Measurements from ENCODE around the gene FGD5. TPM values are rescaled to one million over a fixed set of nuclear protein-coding genes. Genes with fewer than 3 reads are reported as not detected.

The FGD5 gene
- total and polyA plus RNA-seq, 2 experiments from 2014 or later, result 7.4 to 12.2 TPM

GRCh38 chr3:14948609-14949038 lies 129.9 kb downstream of the FGD5 start:
- peaks cover 87% of the 10 kb centered on the region for H3K79me2 ChIP-seq (replicated peaks; ENCODE audit: insufficient read depth)
- H3K27ac ChIP-seq (ENCODE audit: low read depth), result peak overlapping the region; percentile 97
- H3K4me3 Mint-ChIP-seq, result peak overlapping the region; percentile 88

GRCh38 chr3:14949126-14949525 lies 130.4 kb downstream of the FGD5 start:
- Histone ChIP-seq H2AFZ (peak overlapping the region; percentile 84; the same call in 1 of the 2 replicates), H3K27me3 (ENCODE audit: insufficient read depth) (no peaks in the 10 kb centered on the region), H3K4me1 (ENCODE audit: insufficient read depth) (peaks cover 27% of the 10 kb centered on the region), H3F3A (replicated peaks; ENCODE audit: low read depth) (no peaks in the 10 kb centered on the region), H3K4me3 (peak overlapping the region; percentile 83), H3K79me2 (replicated peaks; ENCODE audit: insufficient read depth) (peaks cover 87% of the 10 kb centered on the region), H4K20me1 (replicated peaks; ENCODE audit: insufficient read depth) (peaks cover 44% of the 10 kb centered on the region), H3K4me2 (peak overlapping the region; percentile 95), H3K9me2 (ENCODE audit: insufficient read depth) (no peaks in the 10 kb centered on the region), H3K36me3 (ENCODE audit: insufficient read depth) (peaks cover 16% of the 10 kb centered on the region; the same call in 1 of the 2 replicates), H3K27ac (ENCODE audit: low read depth) (peak overlapping the region; percentile 97)
- peaks cover 30% of the 10 kb centered on the region for H3K4me1 Mint-ChIP-seq
- H3K27me3 Mint-ChIP-seq (ENCODE audit: insufficient read depth, low read depth, poor library complexity), result peaks cover 3% of the 10 kb centered on the region
- ATAC-seq (no peak), DNase-seq (ENCODE audit: low spot score) (peak; percentile 46)
- H3K27ac Mint-ChIP-seq, result peak overlapping the region; percentile 96
- no peaks in the 10 kb centered on the region for H3K9me3 Mint-ChIP-seq
- peak overlapping the region; percentile 88 for H3K4me3 Mint-ChIP-seq
- H3K36me3 Mint-ChIP-seq (ENCODE audit: low read depth), result peaks cover 31% of the 10 kb centered on the region
- no peak for TF ChIP-seq REST (IDR thresholded peaks at IDR 0.05; ENCODE audit: unreplicated experiment)
- no peak for TF ChIP-seq JUNB (IDR thresholded peaks at IDR 0.05; ENCODE audit: unreplicated experiment)
- no peak for TF ChIP-seq ETS1 (IDR thresholded peaks at IDR 0.05)
- no peak for TF ChIP-seq ZNF331 (CRISPR knock-in tag; IDR thresholded peaks at IDR 0.05; ENCODE audit: low read depth)
- TF ChIP-seq POLR2AphosphoS5 (IDR thresholded peaks at IDR 0.05; ENCODE audit: low read depth), result no peak
- no peak for TF ChIP-seq NANOG (IDR thresholded peaks at IDR 0.05; ENCODE audit: borderline replicate concordance)
- TF ChIP-seq EZH2 (IDR thresholded peaks at IDR 0.05; ENCODE audit: low read depth, unreplicated experiment), result no peak
- TF ChIP-seq ZNF114 (CRISPR knock-in tag; IDR thresholded peaks at IDR 0.05), result no peak
- no peak for TF ChIP-seq CREB1 (CRISPR knock-in tag; IDR thresholded peaks at IDR 0.05; ENCODE audit: low read depth)
- no peak for TF ChIP-seq EZH2phosphoT487 (IDR thresholded peaks at IDR 0.05; ENCODE audit: unreplicated experiment)

More at GRCh38 chr3:14948609-14949038, 129.9 kb downstream of the FGD5 start:
- no peak for TF ChIP-seq REST (IDR thresholded peaks at IDR 0.05; ENCODE audit: unreplicated experiment)
- no peak for TF ChIP-seq CREB1 (CRISPR knock-in tag; IDR thresholded peaks at IDR 0.05; ENCODE audit: low read depth)
- TF ChIP-seq POLR2AphosphoS5 (IDR thresholded peaks at IDR 0.05; ENCODE audit: low read depth), result peak; percentile 55
- no peak for TF ChIP-seq ZNF331 (CRISPR knock-in tag; IDR thresholded peaks at IDR 0.05; ENCODE audit: low read depth)
- ATAC-seq (peak; percentile 4), DNase-seq (ENCODE audit: low spot score) (no peak)
- Histone ChIP-seq H3K9me2 (ENCODE audit: insufficient read depth) (no peaks in the 10 kb centered on the region), H3F3A (replicated peaks; ENCODE audit: low read depth) (no peaks in the 10 kb centered on the region; the same call in 1 of the 2 replicates), H2AFZ (peak overlapping the region; percentile 84; the same call in 1 of the 2 replicates), H3K4me3 (peak overlapping the region; percentile 83), H3K36me3 (ENCODE audit: insufficient read depth) (peaks cover 21% of the 10 kb centered on the region; the same call in 1 of the 2 replicates), H3K4me1 (ENCODE audit: insufficient read depth) (peaks cover 27% of the 10 kb centered on the region), H4K20me1 (replicated peaks; ENCODE audit: insufficient read depth) (peaks cover 49% of the 10 kb centered on the region), H3K27me3 (ENCODE audit: insufficient read depth) (no peaks in the 10 kb centered on the region), H3K4me2 (peak overlapping the region; percentile 95)
- Mint-ChIP-seq H3K27me3 (ENCODE audit: insufficient read depth, low read depth, poor library complexity) (peaks cover 3% of the 10 kb centered on the region), H3K27ac (peak overlapping the region; percentile 96), H3K36me3 (ENCODE audit: low read depth) (peaks cover 36% of the 10 kb centered on the region), H3K9me3 (no peaks in the 10 kb centered on the region), H3K4me1 (peaks cover 30% of the 10 kb centered on the region)
